Neural cell (in vitro differentiated cells): ENCODE measurements around the gene ANKS3. TPM values are rescaled to one million over a fixed set of nuclear protein-coding genes. Genes with fewer than 3 reads are reported as not detected.

Experiments
- H2AFZ ChIP-seq: fragments of 200-600, 300-800 bp; sonication (generic), shearing (Covaris generic); 2 replicates; pipeline ENCODE4 v1.6.0; 2014; ENCODE audit warnings: low read depth, mild to moderate bottlenecking, antibody characterized with exemption, low read length, moderate library complexity
- H3F3A ChIP-seq: fragments of 200-600 bp; shearing (Covaris generic); 2 replicates; pipeline ENCODE4 v1.6.1; 2016; ENCODE audit warnings: mild to moderate bottlenecking, moderate library complexity, mixed read lengths, antibody characterized with exemption, low read length; ENCODE audit not compliant: insufficient read depth, poor library complexity, severe bottlenecking
- H3K27ac ChIP-seq: fragments of 200-600, 300-800 bp; sonication (generic), shearing (Covaris generic); 2 replicates; pipeline ENCODE4 v1.5.1; 2014; ENCODE audit warnings: mild to moderate bottlenecking, low read length, moderate library complexity
- H3K27me3 ChIP-seq: fragments of 300-800, 200-600 bp; sonication (generic), shearing (Covaris generic); 2 replicates; pipeline ENCODE4 v1.6.0; 2014; ENCODE audit warnings: mild to moderate bottlenecking, low read depth, low read length, moderate library complexity; ENCODE audit not compliant: insufficient read depth
- H3K36me3 ChIP-seq: fragments of 300-800, 200-600 bp; sonication (generic), shearing (Covaris generic); 2 replicates; pipeline ENCODE4 v1.5.1; 2014; ENCODE audit warnings: mild to moderate bottlenecking, antibody characterized with exemption, low read length, moderate library complexity; ENCODE audit not compliant: insufficient read depth
- H3K4me2 ChIP-seq: fragments of 300-800, 200-600 bp; sonication (generic), shearing (Covaris generic); 2 replicates; pipeline ENCODE4 v1.6.0; 2014; ENCODE audit warnings: mild to moderate bottlenecking, low read length
- H3K4me3 ChIP-seq: fragments of 300-800, 200-600 bp; sonication (generic), shearing (Covaris generic); 2 replicates; pipeline ENCODE4 v1.5.1; 2014; ENCODE audit warnings: mild to moderate bottlenecking, low read length, moderate library complexity
- H3K79me2 ChIP-seq: fragments of 200-600 bp; shearing (Covaris generic); replicated peaks from 2 replicates; pipeline ENCODE4 v1.6.0; 2014; ENCODE audit warnings: mild to moderate bottlenecking, low read length, moderate library complexity; ENCODE audit not compliant: insufficient read depth
- H3K9ac ChIP-seq: fragments of 300-800, 200-600 bp; sonication (generic), shearing (Covaris generic); 2 replicates; pipeline ENCODE4 v1.6.1; 2016; ENCODE audit warnings: mild to moderate bottlenecking, low read length, mixed read lengths
- H3K9me2 ChIP-seq: fragments of 200-600 bp; shearing (Covaris generic); 2 replicates; pipeline ENCODE4 v1.6.1; 2016; ENCODE audit warnings: mild to moderate bottlenecking, low read length, mixed read lengths; ENCODE audit not compliant: insufficient read depth
- H3K9me3 ChIP-seq: fragments of 200-600, 300-800 bp; sonication (generic), shearing (Covaris generic); 2 replicates; pipeline ENCODE4 v1.6.1; 2016; ENCODE audit warnings: mild to moderate bottlenecking, mixed run types, low read length, moderate library complexity, mixed read lengths
- H4K20me1 ChIP-seq: fragments of 200-600 bp; shearing (Covaris generic); 2 replicates; pipeline ENCODE4 v1.6.1; 2016; ENCODE audit warnings: mild to moderate bottlenecking, mixed run types; ENCODE audit not compliant: insufficient read depth
- EP300 ChIP-seq: fragments of 450-650 bp; conservative IDR thresholded peaks from 2 replicates; pipeline ENCODE4 v1.6.1; 2014; ENCODE audit warnings: antibody characterized with exemption, mild to moderate bottlenecking, moderate library complexity; ENCODE audit not compliant: poor library complexity, severe bottlenecking
- EZH2 ChIP-seq: fragments of 200-600, 300-800 bp; shearing (Covaris generic), sonication (generic); IDR thresholded peaks from 2 replicates; pipeline ENCODE4 v1.6.1; 2014; ENCODE audit warnings: antibody characterized with exemption, low read length, borderline replicate concordance, mild to moderate bottlenecking; ENCODE audit not compliant: insufficient read depth, poor library complexity, severe bottlenecking
- MXI1 ChIP-seq: fragments of 450-650 bp; conservative IDR thresholded peaks from 2 replicates; pipeline ENCODE4 v1.6.1; 2014; ENCODE audit warnings: antibody characterized with exemption, mild to moderate bottlenecking; ENCODE audit not compliant: poor library complexity, severe bottlenecking
- POLR2AphosphoS5 ChIP-seq: IDR thresholded peaks from 2 replicates; pipeline ENCODE4 v1.6.1; 2012
- RAD21 ChIP-seq: fragments of 450-650 bp; conservative IDR thresholded peaks from 2 replicates; pipeline ENCODE4 v1.6.1; 2014; ENCODE audit warnings: antibody characterized with exemption, mild to moderate bottlenecking, moderate library complexity
- REST ChIP-seq: IDR thresholded peaks from 2 replicates; pipeline ENCODE4 v1.6.1; 2012; ENCODE audit warnings: borderline replicate concordance
- SMC3 ChIP-seq: fragments of 450-650 bp; conservative IDR thresholded peaks from 2 replicates; pipeline ENCODE4 v1.6.1; 2014; ENCODE audit warnings: antibody characterized with exemption, mild to moderate bottlenecking, moderate library complexity; ENCODE audit not compliant: poor library complexity
- TAF1 ChIP-seq: IDR thresholded peaks from 2 replicates; pipeline ENCODE4 v1.6.1; 2012; ENCODE audit warnings: low read depth
- polyA plus RNA-seq: library from polyadenylated mRNA; depleted of rRNA; stranded (reverse); fragments of >200 nt; gene quantifications from 2 replicates; pipeline ENCODE4 v1.2.3, GENCODE V29; 2014
- TF ChIP-seq, protein P1 (sequence below): fragments of 450-650 bp; IDR thresholded peaks from 2 replicates; pipeline ENCODE4 v1.5.1; 2014; ENCODE audit warnings: antibody characterized with exemption, mild to moderate bottlenecking, moderate library complexity; ENCODE audit not compliant: poor library complexity, severe bottlenecking

Gene ANKS3
- polyA plus RNA-seq, 1 donor from 2014 or later: 53.9 TPM

GRCh38 chr16:4677390-4677789, 56.7 kb downstream of the ANKS3 start:
- H3K4me3 ChIP-seq: no peak overlapping the region
- H3K4me2 ChIP-seq: no peak overlapping the region
- TF ChIP-seq EP300 (no peak), POLR2AphosphoS5 (no peak), RAD21 (no peak), REST (no peak), TAF1 (no peak), MXI1 (no peak), EZH2 (no peak), SMC3 (no peak)
- TF ChIP-seq, protein P1, sequence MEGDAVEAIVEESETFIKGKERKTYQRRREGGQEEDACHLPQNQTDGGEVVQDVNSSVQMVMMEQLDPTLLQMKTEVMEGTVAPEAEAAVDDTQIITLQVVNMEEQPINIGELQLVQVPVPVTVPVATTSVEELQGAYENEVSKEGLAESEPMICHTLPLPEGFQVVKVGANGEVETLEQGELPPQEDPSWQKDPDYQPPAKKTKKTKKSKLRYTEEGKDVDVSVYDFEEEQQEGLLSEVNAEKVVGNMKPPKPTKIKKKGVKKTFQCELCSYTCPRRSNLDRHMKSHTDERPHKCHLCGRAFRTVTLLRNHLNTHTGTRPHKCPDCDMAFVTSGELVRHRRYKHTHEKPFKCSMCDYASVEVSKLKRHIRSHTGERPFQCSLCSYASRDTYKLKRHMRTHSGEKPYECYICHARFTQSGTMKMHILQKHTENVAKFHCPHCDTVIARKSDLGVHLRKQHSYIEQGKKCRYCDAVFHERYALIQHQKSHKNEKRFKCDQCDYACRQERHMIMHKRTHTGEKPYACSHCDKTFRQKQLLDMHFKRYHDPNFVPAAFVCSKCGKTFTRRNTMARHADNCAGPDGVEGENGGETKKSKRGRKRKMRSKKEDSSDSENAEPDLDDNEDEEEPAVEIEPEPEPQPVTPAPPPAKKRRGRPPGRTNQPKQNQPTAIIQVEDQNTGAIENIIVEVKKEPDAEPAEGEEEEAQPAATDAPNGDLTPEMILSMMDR: no peak
- no peaks in the 10 kb centered on the region for H4K20me1 ChIP-seq
- H3K9me2 ChIP-seq: no peaks in the 10 kb centered on the region
- no peaks in the 10 kb centered on the region for H3K27me3 ChIP-seq
- no peak overlapping the region for H2AFZ ChIP-seq
- no peaks in the 10 kb centered on the region for H3K79me2 ChIP-seq
- H3K36me3 ChIP-seq: no peaks in the 10 kb centered on the region
- no peak overlapping the region for H3K27ac ChIP-seq
- no peaks in the 10 kb centered on the region for H3F3A ChIP-seq
- no peak overlapping the region for H3K9ac ChIP-seq
- no peaks in the 10 kb centered on the region for H3K9me3 ChIP-seq

DNA sequence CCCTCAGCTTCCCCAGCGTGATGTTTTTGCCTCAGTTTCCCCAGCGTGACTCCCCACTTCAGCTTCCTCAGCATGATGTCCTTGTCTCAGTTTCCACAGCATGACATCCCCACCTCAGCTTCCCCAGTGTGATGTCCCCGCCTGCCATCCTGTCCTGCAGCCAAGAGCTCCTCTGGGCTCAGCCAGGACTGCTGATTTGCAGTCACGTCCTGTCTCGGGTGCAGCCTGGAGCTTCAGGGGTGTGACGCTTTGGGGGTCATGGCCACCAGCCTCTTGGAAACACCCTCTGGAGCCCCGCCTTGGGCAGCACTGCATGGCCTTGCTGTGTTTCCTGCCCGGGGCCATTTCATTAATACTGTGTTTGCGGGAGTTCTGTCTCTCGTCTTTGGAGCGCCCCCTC, 57.2 kb downstream of the ANKS3 start:
- no peak overlapping the region for H2AFZ ChIP-seq
- H3K27me3 ChIP-seq: no peaks in the 10 kb centered on the region
- TF ChIP-seq RAD21: no peak
- TF ChIP-seq EP300: no peak
- no peak for TF ChIP-seq EZH2
- TF ChIP-seq SMC3: no peak
- TF ChIP-seq REST: no peak
- TF ChIP-seq MXI1: no peak
- TF ChIP-seq POLR2AphosphoS5: no peak
- TF ChIP-seq, protein P1: no peak
- no peak for TF ChIP-seq TAF1
- no peaks in the 10 kb centered on the region for H4K20me1 ChIP-seq
- no peaks in the 10 kb centered on the region for H3K9me2 ChIP-seq
- no peak overlapping the region for H3K4me3 ChIP-seq
- no peaks in the 10 kb centered on the region for H3K79me2 ChIP-seq
- H3K36me3 ChIP-seq: no peaks in the 10 kb centered on the region
- no peak overlapping the region for H3K27ac ChIP-seq
- H3K9ac ChIP-seq: no peak overlapping the region
- H3F3A ChIP-seq: no peaks in the 10 kb centered on the region
- H3K9me3 ChIP-seq: no peaks in the 10 kb centered on the region
- no peak overlapping the region for H3K4me2 ChIP-seq
